NB4 (cell line): ENCODE results near the gene TAF10.
A peak's percentile ranks its signal among the peaks of the same experiment; 100 is the strongest.

ENCODE experiments used
- DNase-seq: peaks from one replicate; pipeline ENCODE4 v3.0.0; 2010; ENCODE audit warnings: low read depth
- H3K4me3 ChIP-seq: one replicate; pipeline ENCODE4 v1.5.1; 2011; ENCODE audit warnings: mild to moderate bottlenecking, low read depth, low read length, moderate library complexity
- MYC ChIP-seq: IDR thresholded peaks from 2 replicates; pipeline ENCODE4 v1.6.1; 2011; ENCODE audit warnings: low read depth, low read length
- POLR2A ChIP-seq: IDR thresholded peaks from 2 replicates; pipeline ENCODE4 v1.6.1; 2011; ENCODE audit warnings: mild to moderate bottlenecking; ENCODE audit not compliant: insufficient read length; ENCODE audit errors: extremely low read depth
- TF ChIP-seq, protein P1 (sequence below): IDR thresholded peaks from one replicate; pipeline ENCODE4 v1.5.1; 2012; ENCODE audit warnings: low read depth, low read length
- TF ChIP-seq, protein P2 (sequence below): IDR thresholded peaks from 2 replicates; pipeline ENCODE4 v1.6.1; 2011; ENCODE audit warnings: low read depth, low read length

The TAF10 gene

DNA sequence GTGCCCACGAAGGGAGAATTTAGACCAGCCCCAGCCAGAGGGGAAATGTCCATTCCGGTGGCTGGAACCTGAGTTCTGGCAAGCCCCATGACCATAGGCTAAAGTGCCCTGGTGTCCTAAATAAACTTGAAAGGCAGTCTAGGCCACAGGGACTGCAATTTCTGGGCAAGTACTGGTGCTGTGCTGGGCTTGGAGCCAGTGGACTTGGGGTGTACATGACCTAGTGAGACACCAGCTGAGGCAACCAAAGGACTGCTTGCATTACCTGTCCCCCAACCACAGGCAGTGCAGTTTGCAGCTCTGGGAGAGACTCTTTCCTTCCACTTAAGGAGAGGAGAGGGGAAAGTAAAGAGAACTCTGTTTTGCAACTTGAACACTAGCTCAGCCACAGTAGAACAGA is 32.3 kb downstream of the TAF10 start:
- no peak for DNase-seq
- TF ChIP-seq POLR2A (no peak), MYC (no peak)
- TF ChIP-seq, protein P1, sequence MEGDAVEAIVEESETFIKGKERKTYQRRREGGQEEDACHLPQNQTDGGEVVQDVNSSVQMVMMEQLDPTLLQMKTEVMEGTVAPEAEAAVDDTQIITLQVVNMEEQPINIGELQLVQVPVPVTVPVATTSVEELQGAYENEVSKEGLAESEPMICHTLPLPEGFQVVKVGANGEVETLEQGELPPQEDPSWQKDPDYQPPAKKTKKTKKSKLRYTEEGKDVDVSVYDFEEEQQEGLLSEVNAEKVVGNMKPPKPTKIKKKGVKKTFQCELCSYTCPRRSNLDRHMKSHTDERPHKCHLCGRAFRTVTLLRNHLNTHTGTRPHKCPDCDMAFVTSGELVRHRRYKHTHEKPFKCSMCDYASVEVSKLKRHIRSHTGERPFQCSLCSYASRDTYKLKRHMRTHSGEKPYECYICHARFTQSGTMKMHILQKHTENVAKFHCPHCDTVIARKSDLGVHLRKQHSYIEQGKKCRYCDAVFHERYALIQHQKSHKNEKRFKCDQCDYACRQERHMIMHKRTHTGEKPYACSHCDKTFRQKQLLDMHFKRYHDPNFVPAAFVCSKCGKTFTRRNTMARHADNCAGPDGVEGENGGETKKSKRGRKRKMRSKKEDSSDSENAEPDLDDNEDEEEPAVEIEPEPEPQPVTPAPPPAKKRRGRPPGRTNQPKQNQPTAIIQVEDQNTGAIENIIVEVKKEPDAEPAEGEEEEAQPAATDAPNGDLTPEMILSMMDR, result no peak
- TF ChIP-seq, protein P2, sequence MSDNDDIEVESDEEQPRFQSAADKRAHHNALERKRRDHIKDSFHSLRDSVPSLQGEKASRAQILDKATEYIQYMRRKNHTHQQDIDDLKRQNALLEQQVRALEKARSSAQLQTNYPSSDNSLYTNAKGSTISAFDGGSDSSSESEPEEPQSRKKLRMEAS, result no peak
- no peak overlapping the region for H3K4me3 ChIP-seq

DNA sequence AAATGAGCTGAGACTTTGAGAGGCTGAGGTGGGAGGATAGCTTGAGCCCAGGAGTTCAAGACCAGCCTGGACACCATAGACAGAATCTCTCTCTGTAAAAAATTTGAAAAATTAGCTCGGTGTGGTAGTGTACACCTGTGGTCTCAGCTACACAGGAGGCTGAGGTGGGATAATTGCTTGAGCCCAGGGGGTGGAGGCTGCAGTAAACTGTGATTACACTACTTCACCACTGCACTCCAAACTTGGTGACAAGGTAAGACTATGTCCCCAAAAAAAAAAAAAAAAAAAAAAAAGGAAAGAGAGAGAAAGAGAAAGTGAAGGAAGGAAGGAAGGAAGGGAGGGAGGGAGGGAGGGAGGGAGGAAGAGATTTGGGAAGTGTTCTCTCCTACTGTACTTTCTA is 33.9 kb downstream of the TAF10 start:
- no peak overlapping the region for H3K4me3 ChIP-seq
- no peak for DNase-seq
- TF ChIP-seq POLR2A (no peak), MYC (no peak)
- TF ChIP-seq, protein P2, result no peak
- TF ChIP-seq, protein P1, result no peak

DNA sequence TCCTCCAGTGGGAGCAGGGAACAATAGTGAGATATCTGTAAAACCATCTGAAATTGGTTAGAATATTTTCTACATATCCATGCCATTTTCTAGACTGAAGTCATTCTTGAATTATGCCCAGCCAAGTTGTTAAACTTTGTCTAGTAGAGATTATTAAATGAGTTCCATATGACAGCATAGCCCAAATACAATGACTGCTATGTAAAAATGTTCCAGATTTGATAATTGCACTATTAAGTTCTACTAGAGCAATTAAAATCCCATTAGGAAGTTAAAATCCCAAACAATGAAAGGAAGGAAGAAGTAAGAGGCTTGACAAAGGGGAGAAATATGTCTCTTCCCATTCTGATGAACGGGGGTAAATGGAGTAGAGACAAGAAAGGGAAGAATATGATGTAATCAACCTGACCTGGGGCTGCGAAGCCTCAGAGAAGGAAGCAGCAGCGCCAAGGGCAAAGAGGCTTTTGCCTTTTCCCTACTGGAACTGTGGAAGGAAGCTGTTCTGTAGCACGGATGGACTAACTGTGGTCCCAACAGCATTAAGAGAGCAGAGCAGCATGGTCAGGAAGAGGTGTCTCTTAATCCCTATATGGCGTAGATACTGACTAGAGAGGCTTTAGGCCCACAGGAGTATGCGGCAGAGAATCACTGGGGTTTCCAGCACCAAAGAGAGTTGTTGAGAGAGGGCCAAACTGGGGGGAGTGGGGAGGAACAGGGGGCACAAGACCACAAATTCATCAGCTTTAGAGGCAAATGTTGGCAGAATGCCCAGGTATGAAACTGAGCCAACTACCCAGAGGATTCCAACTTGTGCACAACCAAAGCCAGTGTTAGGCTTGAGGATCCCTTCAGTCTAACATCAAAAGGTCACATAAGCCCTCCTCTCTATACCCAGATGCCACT is 35.3 kb downstream of the TAF10 start:
- peak; percentile 10 for DNase-seq
- no peak overlapping the region for H3K4me3 ChIP-seq
- TF ChIP-seq, protein P1, result no peak
- no peak for TF ChIP-seq MYC
- no peak for TF ChIP-seq POLR2A
- TF ChIP-seq, protein P2, result no peak

DNA sequence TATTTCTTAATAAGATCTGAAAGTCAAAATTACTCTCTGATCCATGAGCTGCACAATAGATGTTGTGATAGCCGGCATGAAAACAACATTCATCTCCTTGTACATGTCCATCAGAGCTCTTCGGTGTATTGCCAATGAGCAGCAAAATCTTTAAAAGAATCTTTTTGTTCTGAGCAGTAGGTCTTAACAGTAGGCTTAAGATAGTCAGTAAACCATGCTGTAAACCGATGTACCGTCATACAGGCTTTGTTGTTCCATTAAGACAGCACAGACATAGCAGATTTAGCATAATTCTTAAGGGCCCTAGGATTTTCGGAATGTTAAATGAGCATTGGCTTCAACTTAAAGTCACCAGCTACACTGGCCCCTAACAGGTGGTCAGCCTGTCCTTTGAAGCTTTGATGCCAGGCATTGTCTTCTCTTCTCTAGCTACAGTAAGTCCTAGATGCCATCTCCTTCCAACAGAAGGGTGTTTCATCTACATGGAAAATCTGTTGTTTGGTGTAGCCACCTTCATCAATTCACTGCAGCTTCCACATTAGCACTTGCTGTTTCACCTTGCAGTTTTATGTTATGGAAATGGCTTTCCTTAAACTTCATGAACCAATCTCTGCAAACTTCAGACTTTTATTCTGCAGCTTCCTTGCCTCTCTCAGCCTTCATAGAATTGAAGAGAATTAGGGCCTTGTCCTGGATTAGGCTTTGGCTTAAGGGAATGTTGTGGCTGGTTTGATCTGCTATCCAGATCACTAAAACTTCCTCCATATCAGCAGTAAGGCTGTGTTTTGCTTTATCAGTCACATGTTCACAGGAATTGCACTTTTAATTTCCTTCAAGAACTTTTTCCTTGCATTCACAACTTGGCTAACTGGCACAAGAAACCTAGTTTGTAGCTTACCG is 37.0 kb downstream of the TAF10 start:
- DNase-seq, result no peak
- TF ChIP-seq POLR2A, result no peak
- no peak overlapping the region for H3K4me3 ChIP-seq

- TF ChIP-seq, protein P2, result no peak
- TF ChIP-seq MYC, result no peak
- TF ChIP-seq POLR2A, result no peak
- TF ChIP-seq, protein P1, result no peak
- no peak for DNase-seq
- H3K4me3 ChIP-seq, result no peak overlapping the region
These were observed 39.8 kb downstream of the TAF10 start for GRCh38 chr11:6572215-6572614.

- DNase-seq, result no peak
- H3K4me3 ChIP-seq, result no peak overlapping the region
- TF ChIP-seq, protein P1, result no peak
- TF ChIP-seq, protein P2, result no peak
- TF ChIP-seq MYC (no peak), POLR2A (no peak)
These were observed 40.5 kb downstream of the TAF10 start for GRCh38 chr11:6571434-6572008.
